GM19023 (cell line): ENCODE data around the gene B4GALT2.

Experiments used
- ATAC-seq: cut with Tn5 transposase; IDR thresholded peaks from one replicate; pipeline ENCODE4 v1.9.1; 2021; ENCODE audit warnings: mild to moderate bottlenecking, moderate library complexity; ENCODE audit not compliant: unreplicated experiment

Gene B4GALT2

DNA sequence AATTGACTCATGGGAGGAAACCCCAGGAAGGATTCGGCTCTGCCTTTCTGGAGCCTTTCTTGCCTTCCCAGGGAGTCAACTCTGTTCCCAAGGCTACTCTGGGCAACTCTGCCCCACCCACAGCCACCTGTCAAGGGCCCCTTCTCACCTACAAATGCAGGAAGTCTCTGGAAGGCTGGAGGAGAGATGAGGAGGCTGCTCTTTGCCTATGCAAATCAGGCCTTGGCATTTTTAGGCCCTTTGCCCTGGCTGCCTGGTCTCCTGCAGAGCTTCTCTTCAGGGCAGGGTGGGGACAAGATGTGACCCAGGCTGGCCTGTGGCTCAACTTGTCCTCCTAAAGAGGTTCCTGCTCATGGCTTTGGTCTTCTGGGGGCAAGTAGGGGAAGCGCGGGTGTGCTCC lies 46.8 kb downstream of the B4GALT2 start:
- no peak for ATAC-seq

DNA sequence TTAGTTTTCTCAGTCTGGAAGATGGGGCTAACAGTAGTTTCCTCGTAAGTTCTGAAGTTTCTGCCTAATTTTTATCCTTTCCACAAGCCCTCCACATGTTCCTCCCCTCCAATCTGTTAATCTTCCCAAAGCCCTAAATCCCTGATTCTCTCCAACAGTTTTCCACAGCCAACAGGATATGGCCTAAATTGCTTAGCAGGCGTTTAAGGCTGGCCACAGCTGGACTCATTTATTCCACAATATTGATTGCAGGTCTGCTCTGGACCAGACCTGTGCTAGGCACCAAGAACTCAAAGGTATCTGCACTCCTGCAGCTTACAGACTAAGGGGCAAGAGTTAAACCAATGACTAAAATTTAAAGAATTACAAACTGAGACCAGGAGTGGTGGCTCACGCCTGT lies 48.3 kb downstream of the B4GALT2 start:
- ATAC-seq: no peak

GRCh38 chr1:44029260-44029910 lies 50.4 kb downstream of the B4GALT2 start:
- ATAC-seq: peak; percentile 21

- ATAC-seq: peak; percentile 83
These were observed 51.0 kb downstream of the B4GALT2 start for GRCh38 chr1:44029911-44030604.

GRCh38 chr1:44030605-44031251 lies 51.7 kb downstream of the B4GALT2 start:
- ATAC-seq: peak; percentile 18

DNA sequence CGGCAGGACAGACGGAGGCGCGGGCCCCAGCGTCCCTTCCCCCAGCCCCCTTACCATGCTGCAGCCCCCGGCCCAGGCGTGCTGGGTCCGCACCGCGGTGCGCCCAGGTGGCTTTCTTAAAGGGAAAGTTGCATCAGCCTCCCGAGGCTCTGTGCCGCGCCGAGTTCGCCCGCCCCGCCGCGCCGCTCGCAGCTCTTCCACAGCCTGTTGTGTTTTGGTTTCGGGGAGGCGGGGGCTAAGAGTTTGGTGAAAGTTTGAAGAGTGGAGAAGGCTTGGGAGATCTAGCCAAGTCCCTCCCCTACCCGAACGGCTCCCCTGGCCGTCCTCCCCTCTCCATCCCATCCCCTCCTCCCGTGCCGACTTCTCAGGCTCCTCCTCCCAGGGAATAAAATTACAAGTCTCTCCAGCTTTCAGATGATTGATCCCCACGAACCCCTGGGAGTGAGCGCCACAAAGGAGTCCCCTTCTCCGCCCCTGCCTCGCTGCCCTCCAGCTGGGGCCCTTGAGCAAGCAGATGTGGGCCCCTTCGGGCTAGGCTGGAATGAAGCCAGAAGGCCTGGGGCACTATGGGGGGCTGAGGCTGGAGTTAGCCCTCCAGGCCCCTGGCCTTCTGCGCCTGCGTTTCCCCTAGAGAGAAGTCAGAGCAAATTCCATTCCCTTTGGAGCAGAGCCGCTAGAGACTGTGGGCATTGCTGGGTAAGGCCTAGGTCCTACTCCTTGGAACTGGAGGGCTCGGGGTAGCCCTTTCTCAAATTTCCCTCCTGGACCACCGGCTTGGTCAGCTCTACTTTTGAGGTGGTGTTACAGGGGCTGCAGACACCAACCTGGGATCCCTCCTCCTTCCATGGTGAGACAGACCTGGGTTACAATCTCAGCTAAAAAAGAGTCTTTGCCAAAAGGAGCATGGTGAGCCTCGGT lies 52.5 kb downstream of the B4GALT2 start, which contains the start of gene SLC6A9:
SLC6A9 (minus strand) TSS at position 211 of the 918 bp plus-strand sequence. CDS start 7,185 bp downstream, outside the sequence.
- no peak for ATAC-seq

DNA sequence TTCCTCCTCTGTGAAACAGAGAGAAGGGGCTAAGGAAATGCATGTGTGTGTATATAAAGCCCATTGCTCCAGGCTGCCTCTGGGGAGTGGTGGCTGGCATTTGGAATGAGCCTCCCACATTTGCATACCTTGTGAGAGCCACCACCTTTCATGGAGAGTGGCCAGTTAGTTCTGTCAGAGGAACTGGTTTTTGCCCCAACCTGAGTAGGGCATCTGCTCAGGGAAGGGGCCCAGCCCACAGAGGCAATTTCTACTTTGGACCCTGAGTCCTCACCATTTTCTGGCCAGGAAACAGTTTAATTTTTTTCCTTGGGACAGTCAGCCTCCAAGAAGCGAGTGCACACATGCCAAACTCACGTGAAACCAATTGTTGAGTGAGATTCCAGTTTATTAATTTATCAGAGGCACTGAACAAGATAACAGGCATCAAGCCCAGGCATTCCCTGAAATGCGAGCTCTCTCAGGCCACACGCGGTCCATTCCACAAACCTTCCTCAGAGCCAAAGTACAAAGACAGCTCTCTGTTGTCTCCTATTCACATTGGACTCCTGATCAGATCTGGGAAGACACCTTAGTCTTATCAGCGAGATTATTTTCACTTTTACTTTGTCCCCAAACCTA lies 53.3 kb downstream of the B4GALT2 start:
- ATAC-seq: no peak

GRCh38 chr1:44033041-44033575 lies 54.1 kb downstream of the B4GALT2 start:
- ATAC-seq: no peak

GRCh38 chr1:44033756-44034155 lies 54.7 kb downstream of the B4GALT2 start:
- ATAC-seq: no peak

DNA sequence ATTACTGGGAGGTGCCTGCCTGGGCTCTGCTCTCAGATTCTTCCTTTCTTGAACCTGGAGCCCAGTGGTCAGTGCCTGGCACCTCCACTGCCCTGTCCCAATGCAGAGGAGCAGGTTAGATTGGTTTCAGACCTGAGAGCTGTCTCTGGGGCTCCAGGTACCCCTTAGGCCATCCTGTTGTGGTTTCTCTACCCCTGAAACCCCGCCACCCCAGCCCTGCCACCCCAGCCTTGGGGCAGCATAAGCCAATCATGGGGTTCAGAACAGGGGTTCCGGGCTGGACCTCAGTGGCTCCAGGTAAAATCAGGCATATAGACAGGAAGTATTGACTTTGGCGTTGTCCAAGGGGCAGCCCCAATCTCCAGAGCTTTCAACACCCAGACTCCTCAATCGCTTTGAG lies 55.4 kb downstream of the B4GALT2 start:
- ATAC-seq: no peak

- no peak for ATAC-seq
These were observed 56.1 kb downstream of the B4GALT2 start for GRCh38 chr1:44034976-44035716.

- ATAC-seq: no peak
These were observed 56.9 kb downstream of the B4GALT2 start for GRCh38 chr1:44035726-44036408.

DNA sequence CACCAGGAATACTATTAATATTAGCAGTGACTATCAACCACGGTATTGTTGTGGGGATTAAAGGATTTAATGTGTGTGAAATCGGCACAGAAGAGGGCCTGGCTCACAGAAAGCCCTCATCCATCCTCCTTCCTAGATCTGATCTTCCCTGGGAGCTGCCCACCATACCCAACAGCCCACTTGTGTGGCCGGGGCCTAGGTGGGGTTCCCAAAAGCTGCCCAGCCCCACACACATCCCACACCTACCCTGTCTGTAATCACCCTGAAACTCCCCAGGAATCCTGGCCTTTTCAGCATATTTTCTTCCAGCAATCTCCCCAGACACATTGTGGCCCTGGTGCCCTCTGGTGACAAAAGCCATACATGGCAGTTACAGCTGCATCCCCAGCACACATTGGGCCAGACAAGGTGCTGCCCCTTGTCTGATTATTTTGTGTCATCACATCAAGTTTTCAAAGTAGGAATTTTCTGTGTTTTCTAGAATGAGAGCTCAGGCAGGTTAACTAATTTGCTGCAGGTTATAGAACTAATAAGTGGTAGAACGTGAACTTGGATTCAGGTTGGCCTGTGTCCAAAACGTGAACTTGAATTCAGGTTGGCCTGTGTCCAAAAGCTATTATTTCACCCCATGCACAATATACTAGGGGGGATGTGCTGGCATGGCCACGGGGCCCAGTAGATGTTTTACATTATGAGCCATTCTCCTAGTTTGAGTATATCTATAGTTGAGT lies 57.6 kb downstream of the B4GALT2 start:
- no peak for ATAC-seq

DNA sequence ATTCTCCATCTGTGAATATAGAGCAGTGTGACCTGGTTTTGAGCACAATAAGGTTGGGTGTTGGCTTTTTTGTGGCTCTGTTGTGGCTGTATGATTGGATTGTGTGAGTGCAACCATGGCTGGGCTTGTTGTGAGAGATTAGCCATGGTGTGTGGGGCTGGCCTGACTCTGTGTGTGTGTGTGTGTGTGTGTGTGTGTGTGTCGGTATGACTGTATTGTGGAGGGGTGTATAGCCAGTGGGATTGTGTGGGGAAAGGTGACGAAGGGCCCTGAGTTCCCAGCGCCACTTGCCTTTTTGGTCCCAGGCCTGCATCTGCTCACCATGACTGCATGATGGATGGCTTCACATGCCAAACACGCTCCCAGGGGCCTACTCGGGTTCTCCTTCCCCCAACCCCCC lies 58.1 kb downstream of the B4GALT2 start:
- ATAC-seq: no peak

DNA sequence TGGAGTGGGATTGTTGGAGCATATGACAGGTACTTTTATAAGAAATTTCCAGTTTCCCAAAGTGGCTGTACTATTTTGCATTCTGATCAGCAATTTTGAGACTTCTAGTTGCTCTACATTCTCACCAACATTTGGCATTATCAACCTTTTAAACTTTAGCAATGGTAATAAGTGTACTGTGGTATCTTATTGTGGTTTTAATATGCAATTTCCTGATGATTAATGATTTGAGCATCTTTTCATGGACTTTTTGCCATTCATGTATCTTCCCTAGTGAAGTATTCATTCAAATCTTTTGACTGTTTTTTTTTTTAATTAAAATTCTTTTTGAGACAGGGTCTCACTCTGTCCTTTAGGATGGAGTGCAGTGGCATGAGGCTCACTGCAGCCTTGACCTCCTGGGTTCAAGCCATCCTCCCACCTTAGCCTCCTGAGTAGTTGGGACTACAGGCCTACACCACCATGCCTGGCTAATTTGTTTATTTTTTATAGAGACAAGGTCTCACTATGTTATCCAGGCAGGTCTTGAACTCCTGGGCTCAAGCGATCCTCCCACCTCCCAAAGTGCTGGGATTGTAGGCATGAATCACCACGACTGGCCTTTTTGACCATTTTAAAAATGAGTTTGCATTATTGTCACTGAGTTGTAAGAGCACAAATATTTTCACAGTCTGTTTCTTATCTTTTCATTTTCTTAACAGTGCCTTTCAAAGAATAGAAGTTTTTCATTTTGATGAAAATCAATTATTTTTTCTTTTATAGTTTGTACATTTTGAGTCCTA lies 60.1 kb downstream of the B4GALT2 start:
- no peak for ATAC-seq

DNA sequence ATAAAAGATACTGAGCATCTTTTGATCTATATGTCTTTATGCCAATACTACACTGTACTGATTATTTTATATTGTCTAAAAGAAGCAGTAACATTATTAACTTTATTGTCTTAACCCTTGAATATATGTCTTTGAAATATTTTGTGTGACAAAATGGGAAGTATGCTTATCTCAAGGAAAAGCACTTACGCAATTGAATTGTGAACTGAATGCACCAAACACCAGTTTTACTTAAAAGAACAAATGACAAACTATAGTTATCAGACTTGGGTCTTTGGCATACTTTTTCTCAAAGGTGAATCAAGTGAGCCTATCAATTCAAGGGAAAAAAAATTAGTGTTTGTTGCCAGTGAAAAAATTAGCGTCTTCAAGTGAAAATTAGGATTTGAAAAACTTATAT lies 61.4 kb downstream of the B4GALT2 start:
- ATAC-seq: no peak
